H1 (cell line): ENCODE results near the gene ERP44. TPM values are rescaled to one million over a fixed set of nuclear protein-coding genes. Genes with fewer than 3 reads are reported as not detected.

Experiments used
- CTCF ChIA-PET: fragments of 300-600 bp; sonication (Branson Sonifier 250); formaldehyde crosslinking; loops from one replicate; lab custom pipeline; 2021; ENCODE audit not compliant: partially characterized antibody; lab: Charles Lee
- POLR2A ChIA-PET: fragments of 300-600 bp; sonication (Branson Sonifier 250); formaldehyde crosslinking; loops from one replicate; lab custom pipeline; 2021; ENCODE audit warnings: inconsistent platforms; ENCODE audit not compliant: partially characterized antibody; lab: Charles Lee
- DNase-seq, 2 experiments: peaks; one replicate each; pipeline versions ENCODE4 v3.0.0 to v3.0.0-alpha.2; 2010 to 2022; ENCODE audit warnings: low spot score in 2 of 2, low read depth in 1 of 2, mixed read lengths in 1 of 2
- FAIRE-seq: peaks from 2 replicates; lab custom pipeline; 2011; peaks lifted over from hg19 to GRCh38; lab: Jason Lieb, UNC
- H2AFZ ChIP-seq: 2 replicates; pipeline ENCODE4 v1.8.1; 2012; ENCODE audit warnings: low read length, inconsistent platforms
- H2AK5ac ChIP-seq: 2 replicates; pipeline ENCODE4 v1.6.1; 2013; ENCODE audit warnings: low read depth, low read length
- H2BK120ac ChIP-seq: replicated peaks from 2 replicates; pipeline ENCODE3; 2013; ENCODE audit warnings: low read depth, low read length, inconsistent platforms
- H2BK12ac ChIP-seq: 2 replicates; pipeline ENCODE4 v1.6.1; 2013; ENCODE audit warnings: low read depth, low read length
- H2BK15ac ChIP-seq: 2 replicates; pipeline ENCODE4 v1.6.1; 2013; ENCODE audit warnings: low read length
- H2BK20ac ChIP-seq: 2 replicates; pipeline ENCODE4 v1.6.1; 2013; ENCODE audit warnings: low read length
- H2BK5ac ChIP-seq: 2 replicates; pipeline ENCODE4 v1.6.1; 2013; ENCODE audit warnings: low read depth, low read length
- H3K14ac ChIP-seq: 2 replicates; pipeline ENCODE4 v1.6.1; 2013; ENCODE audit warnings: inconsistent platforms; ENCODE audit not compliant: insufficient read length
- H3K18ac ChIP-seq: 2 replicates; pipeline ENCODE4 v1.6.1; 2013; ENCODE audit warnings: low read length; ENCODE audit errors: extremely low read depth
- H3K23ac ChIP-seq: 2 replicates; pipeline ENCODE4 v1.6.1; 2013; ENCODE audit warnings: inconsistent platforms; ENCODE audit not compliant: insufficient read length
- H3K23me2 ChIP-seq: 2 replicates; pipeline ENCODE4 v1.6.1; 2013; ENCODE audit warnings: low read depth, low read length
- H3K27ac ChIP-seq: 2 replicates; pipeline ENCODE4 v1.6.1; 2011; ENCODE audit warnings: low read depth, low read length, inconsistent platforms
- H3K27me3 ChIP-seq, 4 experiments: replicated peaks in 1 of 4; 1 replicate in 1 of 4; 2 replicates in 3 of 4; pipeline versions ENCODE4 v1.6.1 to v1.8.1; 2011 to 2013; ENCODE audit warnings: low read length in 3 of 4, mild to moderate bottlenecking in 3 of 4, inconsistent platforms in 2 of 4, mixed read lengths in 2 of 4, moderate library complexity in 1 of 4; ENCODE audit not compliant: control insufficient read depth in 3 of 4, insufficient read depth in 3 of 4; ENCODE audit errors: extremely low read depth in 1 of 4
- H3K36me3 ChIP-seq, 4 experiments: 2 replicates each; pipeline versions ENCODE4 v1.6.1 to v1.8.1; 2011 to 2013; ENCODE audit warnings: mild to moderate bottlenecking in 4 of 4, low read length in 3 of 4, moderate library complexity in 2 of 4, control low read depth in 1 of 4, inconsistent platforms in 1 of 4; ENCODE audit not compliant: insufficient read depth in 4 of 4, control insufficient read depth in 2 of 4
- H3K4ac ChIP-seq: replicated peaks from 2 replicates; pipeline ENCODE3; 2013; ENCODE audit warnings: low read length, low read depth, mixed read lengths, inconsistent platforms; ENCODE audit not compliant: insufficient read length
- H3K4me1 ChIP-seq, 4 experiments: replicated peaks in 1 of 4; 1 replicate in 1 of 4; 2 replicates in 3 of 4; pipeline versions ENCODE4 v1.6.1 to v1.8.1; 2011 to 2013; ENCODE audit warnings: low read length in 3 of 4, inconsistent platforms in 2 of 4, mixed read lengths in 1 of 4; ENCODE audit not compliant: insufficient read depth in 4 of 4, control insufficient read depth in 3 of 4
- H3K4me2 ChIP-seq, 2 experiments: 2 replicates each; pipeline versions ENCODE4 v1.6.1 to v1.8.1; 2011 to 2013; ENCODE audit warnings: low read depth in 2 of 2, low read length in 2 of 2, control low read depth in 1 of 2, inconsistent platforms in 1 of 2, mild to moderate bottlenecking in 1 of 2; ENCODE audit not compliant: insufficient read depth in 1 of 2
- H3K4me3 ChIP-seq, 4 experiments: fragments of 200-600, 300-600 bp in 1 of 4; sonication (generic), shearing (Covaris generic), sonication (Bioruptor Twin) in 1 of 4; 2 replicates each; pipeline versions ENCODE4 v1.5.1 to v1.8.1; 2011 to 2016; ENCODE audit warnings: low read length in 4 of 4, low read depth in 3 of 4, control low read depth in 2 of 4, inconsistent platforms in 2 of 4, mild to moderate bottlenecking in 2 of 4, mixed read lengths in 1 of 4, moderate library complexity in 1 of 4; ENCODE audit not compliant: insufficient read depth in 2 of 4; ENCODE audit errors: extremely low read depth in 1 of 4
- H3K56ac ChIP-seq: replicated peaks from 2 replicates; pipeline ENCODE3; 2013; ENCODE audit warnings: low read depth, mild to moderate bottlenecking, mixed read lengths, low read length, inconsistent platforms; ENCODE audit not compliant: insufficient read length
- H3K79me1 ChIP-seq: 2 replicates; pipeline ENCODE4 v1.6.1; 2013; ENCODE audit warnings: low read depth, low read length, control low read depth
- H3K79me2 ChIP-seq, 2 experiments: 2 replicates each; pipeline versions ENCODE4 v1.6.1 to v1.8.1; 2012 to 2013; ENCODE audit warnings: low read length in 2 of 2, mild to moderate bottlenecking in 2 of 2, inconsistent platforms in 1 of 2; ENCODE audit not compliant: insufficient read depth in 2 of 2, control insufficient read depth in 1 of 2
- H3K9ac ChIP-seq, 4 experiments: replicated peaks in 1 of 4; 1 replicate in 1 of 4; 2 replicates in 3 of 4; pipeline versions ENCODE4 v1.6.1 to v1.8.1; 2011 to 2013; ENCODE audit warnings: low read depth in 3 of 4, low read length in 3 of 4, control low read depth in 2 of 4, mild to moderate bottlenecking in 2 of 4, moderate library complexity in 2 of 4, inconsistent platforms in 1 of 4; ENCODE audit errors: extremely low read depth in 1 of 4
- H3K9me3 ChIP-seq, 2 experiments: 2 replicates each; pipeline versions ENCODE4 v1.6.1 to v1.8.1; 2012 to 2013; ENCODE audit warnings: mild to moderate bottlenecking in 2 of 2, moderate library complexity in 2 of 2, control low read depth in 1 of 2, inconsistent platforms in 1 of 2, low read depth in 1 of 2, low read length in 1 of 2, mixed read lengths in 1 of 2; ENCODE audit not compliant: insufficient read depth in 2 of 2
- H4K20me1 ChIP-seq, 2 experiments: replicated peaks in 1 of 2; 2 replicates each; pipeline versions ENCODE3 to v1.8.1; 2011 to 2013; ENCODE audit warnings: inconsistent platforms in 2 of 2, low read length in 2 of 2, mild to moderate bottlenecking in 1 of 2; ENCODE audit not compliant: insufficient read depth in 2 of 2, control insufficient read depth in 1 of 2
- H4K5ac ChIP-seq: 2 replicates; pipeline ENCODE4 v1.6.1; 2013; ENCODE audit warnings: low read length, low read depth, mixed read lengths, inconsistent platforms; ENCODE audit not compliant: insufficient read length
- H4K8ac ChIP-seq: 2 replicates; pipeline ENCODE4 v1.8.0; 2013; ENCODE audit warnings: mild to moderate bottlenecking, moderate library complexity, low read length, inconsistent platforms; ENCODE audit not compliant: insufficient read depth; ENCODE audit errors: extremely low read depth
- H4K91ac ChIP-seq: replicated peaks from 2 replicates; pipeline ENCODE3; 2013; ENCODE audit warnings: low read length, mixed read lengths, inconsistent platforms; ENCODE audit not compliant: insufficient read length
- EP300 ChIP-seq, 2 experiments: IDR thresholded peaks; 1 replicate in 1 of 2; 2 replicates in 1 of 2; pipeline ENCODE4 v1.6.1; 2011 to 2012; ENCODE audit warnings: low read depth in 2 of 2, low read length in 2 of 2, mild to moderate bottlenecking in 2 of 2, borderline replicate concordance in 1 of 2, inconsistent platforms in 1 of 2, moderate library complexity in 1 of 2
- HDAC2 ChIP-seq, 2 experiments: fragments of 300-600 bp in 1 of 2; sonication (generic) in 1 of 2; IDR thresholded peaks; 2 replicates each; pipeline ENCODE4 v1.6.1; 2011 to 2012; ENCODE audit warnings: low read depth in 2 of 2, low read length in 2 of 2, mild to moderate bottlenecking in 2 of 2, moderate library complexity in 2 of 2, borderline replicate concordance in 1 of 2, inconsistent platforms in 1 of 2
- HDAC6 ChIP-seq: IDR thresholded peaks from one replicate; pipeline ENCODE4 v1.7.1; 2012; ENCODE audit warnings: low read depth, mild to moderate bottlenecking, inconsistent platforms, low read length, moderate library complexity
- TCF12 ChIP-seq: IDR thresholded peaks from 2 replicates; pipeline ENCODE4 v1.6.1; 2011; ENCODE audit warnings: low read depth, mild to moderate bottlenecking, low read length
- YY1 ChIP-seq: IDR thresholded peaks from 2 replicates; pipeline ENCODE4 v1.6.1; 2011; ENCODE audit warnings: low read depth, mild to moderate bottlenecking, low read length
- whole genome bisulfite sequencing, 2 experiments: shearing (Covaris generic) in 1 of 2; methylation state at CpG; one replicate each; pipeline versions ENCODE4 v1.1.6 to v1.1.7; 2013 to 2015; ENCODE audit warnings: low lambda C conversion rate in 2 of 2, mixed read lengths in 2 of 2, inconsistent platforms in 1 of 2, low coverage in 1 of 2, missing lambda C conversion rate in 1 of 2; ENCODE audit not compliant: insufficient replicate concordance in 2 of 2, insufficient coverage in 1 of 2, insufficient read length in 1 of 2; ENCODE audit errors: extremely low coverage in 1 of 2, missing lambda C conversion rate in 1 of 2; 5-methylcytosine and 5-hydroxymethylcytosine counted together
- polyA plus RNA-seq, 7 experiments: library from polyadenylated mRNA; depleted of rRNA in 3 of 7; stranded (reverse) in 5 of 7; unstranded in 2 of 7; fragments of >200 nt in 5 of 7; fragments of 200-250 nt in 2 of 7; gene quantifications; 1 replicate in 5 of 7; 2 replicates in 1 of 7; 4 replicates in 1 of 7; pipeline versions ENCODE4 v1.2.1 to v1.2.3, GENCODE V29; 2011 to 2013; ENCODE audit warnings: missing spikeins in 2 of 7, mixed read lengths in 2 of 7
- total RNA-seq: library from RNA; stranded (reverse); fragmentation: NEBNext Ultra II Directional; extraction: Animal tissue kit (Norgen Biotek cat#: 25700); gene quantifications from 2 replicates; pipeline ENCODE4 v1.2.1, GENCODE V29; 2021

Gene ERP44
- total and polyA plus RNA-seq, 2 of the 8 experiments (the other 6 are each of a cell fraction or from before 2014, with no cell fraction given), result 5.7 to 15.6 TPM

- H2BK15ac ChIP-seq, result no peak overlapping the region
- H2AK5ac ChIP-seq, result no peak overlapping the region
- H3K36me3 ChIP-seq, result no peaks in the 10 kb centered on the region
- TF ChIP-seq HDAC6 (no peak), EP300 (IDR thresholded peaks at IDR 0.05; ENCODE audit: borderline replicate concordance in 1 of 2, low read depth in 2 of 2, low read length in 2 of 2) (no peak), YY1 (no peak), HDAC2 (IDR thresholded peaks at IDR 0.05; ENCODE audit: borderline replicate concordance in 1 of 2, low read depth in 2 of 2, low read length in 2 of 2) (no peak), TCF12 (no peak)
- H2BK5ac ChIP-seq, result no peak overlapping the region
- no peaks in the 10 kb centered on the region for H3K9me3 ChIP-seq
- H3K23me2 ChIP-seq, result no peaks in the 10 kb centered on the region
- H3K14ac ChIP-seq, result no peak overlapping the region
- H2BK120ac ChIP-seq, result no peak overlapping the region
- no peaks in the 10 kb centered on the region for H3K27me3 ChIP-seq
- 73% methylated on average over 4 of the region's 4 CpGs; no CpG with 5 or more reads in 1 of the 2 experiments for WGBS, 2 experiments
- no peak overlapping the region for H3K4me3 ChIP-seq
- H4K5ac ChIP-seq, result no peak overlapping the region
- H4K91ac ChIP-seq, result no peak overlapping the region
- H4K8ac ChIP-seq, result no peak overlapping the region
- H3K79me2 ChIP-seq, result no peaks in the 10 kb centered on the region
- H3K23ac ChIP-seq, result no peak overlapping the region
- no peak overlapping the region for H2AFZ ChIP-seq
- CTCF ChIA-PET, result interaction anchor here (1.1 kb wide), 1 partner anchor 8 kb away, joined by 3 read pairs; no protein-coding TSS in a partner anchor
- no peaks in the 10 kb centered on the region for H3K4me1 ChIP-seq
- no peak overlapping the region for H3K18ac ChIP-seq
- no peak for FAIRE-seq
- H3K27ac ChIP-seq, result no peak overlapping the region
- H3K79me1 ChIP-seq, result no peaks in the 10 kb centered on the region
- POLR2A ChIA-PET, result no interaction called here
- H3K56ac ChIP-seq, result no peak overlapping the region
- H2BK20ac ChIP-seq, result no peak overlapping the region
- no peaks in the 10 kb centered on the region for H4K20me1 ChIP-seq
- no peak overlapping the region for H2BK12ac ChIP-seq
- H3K4me2 ChIP-seq, result no peak overlapping the region
- no peak overlapping the region for H3K9ac ChIP-seq
- DNase-seq, result no peak
- H3K4ac ChIP-seq, result no peak overlapping the region
Measured at GRCh38 chr9:99955606-99956005, 143.2 kb downstream of the ERP44 start.
